Measurements from ENCODE around the gene SCIN.

GRCh38 chr7:12534046-12534445, 36.5 kb upstream of the SCIN start:
- TF ChIP-seq CTBP1 (IDR thresholded peaks at IDR 0.05; ENCODE audit: borderline replicate concordance) (no peak), ELF4 (IDR thresholded peaks at IDR 0.05) (no peak), FOXK2 (IDR thresholded peaks at IDR 0.05) (no peak)

All from HEK293T (cell line).